Measurements from ENCODE around the gene NSD2.

GRCh38 chr4:1991596-1992434 lies 120.6 kb downstream of the NSD2 start:
- TF ChIP-seq, protein P1, sequence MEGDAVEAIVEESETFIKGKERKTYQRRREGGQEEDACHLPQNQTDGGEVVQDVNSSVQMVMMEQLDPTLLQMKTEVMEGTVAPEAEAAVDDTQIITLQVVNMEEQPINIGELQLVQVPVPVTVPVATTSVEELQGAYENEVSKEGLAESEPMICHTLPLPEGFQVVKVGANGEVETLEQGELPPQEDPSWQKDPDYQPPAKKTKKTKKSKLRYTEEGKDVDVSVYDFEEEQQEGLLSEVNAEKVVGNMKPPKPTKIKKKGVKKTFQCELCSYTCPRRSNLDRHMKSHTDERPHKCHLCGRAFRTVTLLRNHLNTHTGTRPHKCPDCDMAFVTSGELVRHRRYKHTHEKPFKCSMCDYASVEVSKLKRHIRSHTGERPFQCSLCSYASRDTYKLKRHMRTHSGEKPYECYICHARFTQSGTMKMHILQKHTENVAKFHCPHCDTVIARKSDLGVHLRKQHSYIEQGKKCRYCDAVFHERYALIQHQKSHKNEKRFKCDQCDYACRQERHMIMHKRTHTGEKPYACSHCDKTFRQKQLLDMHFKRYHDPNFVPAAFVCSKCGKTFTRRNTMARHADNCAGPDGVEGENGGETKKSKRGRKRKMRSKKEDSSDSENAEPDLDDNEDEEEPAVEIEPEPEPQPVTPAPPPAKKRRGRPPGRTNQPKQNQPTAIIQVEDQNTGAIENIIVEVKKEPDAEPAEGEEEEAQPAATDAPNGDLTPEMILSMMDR (tag by site-specific recombination; IDR thresholded peaks at IDR 0.05): no peak
- no peak for TF ChIP-seq ZNF138 (tag by site-specific recombination; IDR thresholded peaks at IDR 0.05; ENCODE audit: borderline replicate concordance)
- TF ChIP-seq ZFP69B (tag by site-specific recombination; IDR thresholded peaks at IDR 0.05): no peak
- TF ChIP-seq YY1 (tag by site-specific recombination; IDR thresholded peaks at IDR 0.05): no peak
- no peak for TF ChIP-seq ZNF514 (tag by site-specific recombination; IDR thresholded peaks at IDR 0.05)
- no peak for TF ChIP-seq ZNF19 (tag by site-specific recombination; IDR thresholded peaks at IDR 0.05; ENCODE audit: low read depth)
- no peak for TF ChIP-seq SP7 (tag by site-specific recombination; IDR thresholded peaks at IDR 0.05)
- TF ChIP-seq ZBTB17 (tag by site-specific recombination; IDR thresholded peaks at IDR 0.05): no peak
- TF ChIP-seq, protein P2, sequence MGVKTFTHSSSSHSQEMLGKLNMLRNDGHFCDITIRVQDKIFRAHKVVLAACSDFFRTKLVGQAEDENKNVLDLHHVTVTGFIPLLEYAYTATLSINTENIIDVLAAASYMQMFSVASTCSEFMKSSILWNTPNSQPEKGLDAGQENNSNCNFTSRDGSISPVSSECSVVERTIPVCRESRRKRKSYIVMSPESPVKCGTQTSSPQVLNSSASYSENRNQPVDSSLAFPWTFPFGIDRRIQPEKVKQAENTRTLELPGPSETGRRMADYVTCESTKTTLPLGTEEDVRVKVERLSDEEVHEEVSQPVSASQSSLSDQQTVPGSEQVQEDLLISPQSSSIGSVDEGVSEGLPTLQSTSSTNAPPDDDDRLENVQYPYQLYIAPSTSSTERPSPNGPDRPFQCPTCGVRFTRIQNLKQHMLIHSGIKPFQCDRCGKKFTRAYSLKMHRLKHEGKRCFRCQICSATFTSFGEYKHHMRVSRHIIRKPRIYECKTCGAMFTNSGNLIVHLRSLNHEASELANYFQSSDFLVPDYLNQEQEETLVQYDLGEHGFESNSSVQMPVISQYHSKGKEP (tag by site-specific recombination; IDR thresholded peaks at IDR 0.05): no peak
- TF ChIP-seq REST (tag by site-specific recombination; IDR thresholded peaks at IDR 0.05): no peak
